ENCODE measurements around the gene TARBP1.

- no peak for TF ChIP-seq POLR2A (IDR thresholded peaks at IDR 0.05)
- TF ChIP-seq CTCF (IDR thresholded peaks at IDR 0.05) = no peak
Observed at GRCh38 chr1:234466945-234467344, 12.0 kb downstream of the TARBP1 start.

Measured in tibial nerve (tissue), 3 donors.